GM18498 (cell line): ENCODE measurements around the gene GAPDHS.

Source experiments
- ATAC-seq: cut with Tn5 transposase; IDR thresholded peaks from one replicate; pipeline ENCODE4 v1.9.1; 2021; ENCODE audit warnings: mild to moderate bottlenecking, moderate library complexity; ENCODE audit not compliant: unreplicated experiment

The GAPDHS gene

GRCh38 chr19:35533201-35533821, at the start of gene GAPDHS:
TSS of gene GAPDHS (plus strand) at chr19:35533456. CDS start at chr19:35533528, 72 bp downstream.
- no peak for ATAC-seq

GRCh38 chr19:35484252-35485036, 48.8 kb upstream of the GAPDHS start:
- ATAC-seq = peak; percentile 62

- ATAC-seq = no peak
Observed at GRCh38 chr19:35486268-35486708, 47.0 kb upstream of the GAPDHS start.

- ATAC-seq = no peak
Observed at GRCh38 chr19:35487656-35488182, 45.5 kb upstream of the GAPDHS start.

- no peak for ATAC-seq
Observed at GRCh38 chr19:35488677-35489076, 44.6 kb upstream of the GAPDHS start.

GRCh38 chr19:35490364-35490763, 42.9 kb upstream of the GAPDHS start, which contains the start of gene KRTDAP:
TSS of gene KRTDAP (minus strand) at chr19:35490464. CDS start at chr19:35490442, 22 bp downstream.
- no peak for ATAC-seq

- no peak for ATAC-seq
Observed at GRCh38 chr19:35491836-35492360, 41.4 kb upstream of the GAPDHS start.

- no peak for ATAC-seq
Observed at GRCh38 chr19:35493971-35494370, 39.3 kb upstream of the GAPDHS start.

GRCh38 chr19:35495107-35496064, 37.9 kb upstream of the GAPDHS start:
- ATAC-seq = no peak

GRCh38 chr19:35497406-35497805, 35.9 kb upstream of the GAPDHS start:
- no peak for ATAC-seq

- ATAC-seq = no peak
Observed at GRCh38 chr19:35498220-35498619, 35.0 kb upstream of the GAPDHS start.

- ATAC-seq = no peak
Observed at GRCh38 chr19:35498984-35499527, 34.2 kb upstream of the GAPDHS start.

- ATAC-seq = no peak
Observed at GRCh38 chr19:35500611-35501010, 32.6 kb upstream of the GAPDHS start.

- no peak for ATAC-seq
Observed at GRCh38 chr19:35501684-35502083, 31.6 kb upstream of the GAPDHS start.

- ATAC-seq = no peak
Observed at GRCh38 chr19:35502751-35503150, 30.5 kb upstream of the GAPDHS start.

GRCh38 chr19:35506011-35506410, 27.2 kb upstream of the GAPDHS start:
- ATAC-seq = no peak

- no peak for ATAC-seq
Observed at GRCh38 chr19:35507561-35507960, 25.7 kb upstream of the GAPDHS start.

- ATAC-seq = no peak
Observed at GRCh38 chr19:35508129-35508528, 25.1 kb upstream of the GAPDHS start.

- ATAC-seq = no peak
Observed at GRCh38 chr19:35509018-35509652, 24.1 kb upstream of the GAPDHS start.
